Endothelial cell of umbilical vein (primary cell): ENCODE data around the gene CCNI. TPM values are rescaled to one million over a fixed set of nuclear protein-coding genes. Genes with fewer than 3 reads are reported as not detected.
"Not testable (repeated sequence)": the region's sequence is repeated elsewhere in the genome, so short reads cannot be mapped to it uniquely, and the experiment has no call there.

Experiments
- BruUV-seq: library from RNA; stranded (reverse); fragments of 400-500 nt; replicated peaks from 2 replicates; lab custom pipeline; 2021; lab: Mats Ljungman, UMichigan
- CTCF ChIA-PET: fragments of 300-600, 350-600 bp; sonication (Branson Sonifier 250); formaldehyde crosslinking; loops from one replicate; lab custom pipeline; 2021; ENCODE audit warnings: antibody characterized with exemption, inconsistent platforms; lab: Charles Lee
- POLR2A ChIA-PET: fragments of 300-600, 350-600 bp; sonication (Branson Sonifier 250); formaldehyde crosslinking; loops from one replicate; lab custom pipeline; 2021; ENCODE audit warnings: antibody characterized with exemption, inconsistent platforms; lab: Charles Lee
- DNase-seq: peaks from one replicate; pipeline ENCODE4 v3.0.0-alpha.2; 2011; ENCODE audit warnings: low read depth, low spot score
- FAIRE-seq: peaks from 2 replicates; lab custom pipeline; 2011; peaks lifted over from hg19 to GRCh38; lab: Jason Lieb, UNC
- H2AFZ ChIP-seq: 2 replicates; pipeline ENCODE4 v1.6.0; 2012; ENCODE audit warnings: low read depth, low read length, control low read depth, inconsistent platforms
- H3K27ac ChIP-seq: 2 replicates; pipeline ENCODE4 v1.5.1; 2011; ENCODE audit warnings: low read depth, mild to moderate bottlenecking, control low read depth, low read length, moderate library complexity; ENCODE audit not compliant: insufficient read depth
- H3K27me3 ChIP-seq, 2 experiments: 2 replicates each; pipeline versions ENCODE4 v1.6.0 to v1.6.1; 2011; ENCODE audit warnings: low read length in 2 of 2, mixed read lengths in 1 of 2; ENCODE audit not compliant: control insufficient read depth in 2 of 2, insufficient read depth in 2 of 2
- H3K36me3 ChIP-seq, 2 experiments: 2 replicates in 1 of 2; 3 replicates in 1 of 2; pipeline ENCODE4 v1.5.1; 2011; ENCODE audit warnings: low read length in 2 of 2, mild to moderate bottlenecking in 1 of 2, moderate library complexity in 1 of 2; ENCODE audit not compliant: control insufficient read depth in 2 of 2, insufficient read depth in 2 of 2; ENCODE audit errors: extremely low read depth in 1 of 2
- H3K4me1 ChIP-seq: 3 replicates; pipeline ENCODE4 v1.5.1; 2011; ENCODE audit warnings: mild to moderate bottlenecking, low read length; ENCODE audit not compliant: control insufficient read depth, insufficient read depth; ENCODE audit errors: extremely low read depth
- H3K4me2 ChIP-seq: 2 replicates; pipeline ENCODE4 v1.6.1; 2011; ENCODE audit warnings: low read length, control low read depth, mixed read lengths; ENCODE audit not compliant: insufficient read depth
- H3K4me3 ChIP-seq, 3 experiments: fragments of 200-600 bp in 1 of 3; sonication (generic), shearing (Covaris generic) in 1 of 3; replicated peaks in 1 of 3; 2 replicates each; pipeline ENCODE4 v1.5.1; 2011 to 2016; ENCODE audit warnings: control low read depth in 3 of 3, low read length in 3 of 3, mild to moderate bottlenecking in 2 of 3, inconsistent platforms in 1 of 3, low read depth in 1 of 3, moderate library complexity in 1 of 3; ENCODE audit not compliant: insufficient read depth in 1 of 3
- H3K79me2 ChIP-seq: 2 replicates; pipeline ENCODE4 v1.6.0; 2012; ENCODE audit warnings: low read length, inconsistent platforms; ENCODE audit not compliant: control insufficient read depth, insufficient read depth
- H3K9ac ChIP-seq: replicated peaks from 2 replicates; pipeline ENCODE3; 2011; ENCODE audit warnings: low read length, control low read depth; ENCODE audit not compliant: insufficient read depth; ENCODE audit errors: extremely low read depth
- H3K9me1 ChIP-seq: replicated peaks from 3 replicates; pipeline ENCODE4 v1.6.0; 2011; ENCODE audit warnings: mild to moderate bottlenecking, low read length; ENCODE audit not compliant: control insufficient read depth, insufficient read depth; ENCODE audit errors: extremely low read depth
- H3K9me3 ChIP-seq: replicated peaks from 2 replicates; pipeline ENCODE4 v1.5.1; 2012; ENCODE audit warnings: low read length, inconsistent platforms; ENCODE audit not compliant: control insufficient read depth, insufficient read depth
- H4K20me1 ChIP-seq: replicated peaks from 2 replicates; pipeline ENCODE3; 2011; ENCODE audit warnings: mild to moderate bottlenecking, low read length; ENCODE audit not compliant: control insufficient read depth, insufficient read depth; ENCODE audit errors: extremely low read depth
- EZH2 ChIP-seq: IDR thresholded peaks from 2 replicates; pipeline ENCODE4 v1.6.1; 2012; ENCODE audit warnings: borderline replicate concordance, low read depth, mild to moderate bottlenecking, moderate library complexity, low read length, inconsistent platforms; ENCODE audit not compliant: severe bottlenecking
- FOS ChIP-seq: IDR thresholded peaks from 2 replicates; pipeline ENCODE4 v1.6.1; 2011; ENCODE audit warnings: mild to moderate bottlenecking, low read length, moderate library complexity, borderline replicate concordance; ENCODE audit not compliant: insufficient read depth
- GATA2 ChIP-seq: IDR thresholded peaks from 2 replicates; pipeline ENCODE4 v1.7.0; 2011; ENCODE audit warnings: low read depth, mild to moderate bottlenecking, moderate library complexity, mixed read lengths, low read length; ENCODE audit not compliant: insufficient read length, insufficient read depth
- JUN ChIP-seq: IDR thresholded peaks from 2 replicates; pipeline ENCODE4 v1.6.1; 2011; ENCODE audit warnings: borderline replicate concordance, low read depth; ENCODE audit not compliant: insufficient read length, insufficient read depth
- MAX ChIP-seq: IDR thresholded peaks from 2 replicates; pipeline ENCODE4 v1.6.1; 2011; ENCODE audit not compliant: insufficient read depth, insufficient read length
- MYC ChIP-seq: IDR thresholded peaks from one replicate; pipeline ENCODE4 v1.6.1; 2011; ENCODE audit warnings: mild to moderate bottlenecking, low read depth, low read length
- POLR2A ChIP-seq: IDR thresholded peaks from 2 replicates; pipeline ENCODE4 v1.6.1; 2012; ENCODE audit warnings: low read depth, mild to moderate bottlenecking, control low read depth, low read length
- POLR2AphosphoS5 ChIP-seq: IDR thresholded peaks from 2 replicates; pipeline ENCODE4 v1.6.1; 2012; ENCODE audit warnings: low read depth, mild to moderate bottlenecking, control low read depth, low read length, moderate library complexity; ENCODE audit not compliant: insufficient read depth
- dilution Hi-C: fragments of 300-500 bp; cut with MboI; formaldehyde crosslinking; loops from one replicate; pipeline ENCODE4 v1.15.0; 2019; ENCODE audit warnings: low sequenced_read_pairs; ENCODE audit not compliant: extremely low pct_ligation_motif_present
- intact Hi-C: fragments of 100-400 bp; cut with micrococcal nuclease; formaldehyde crosslinking; loops from one replicate; pipeline ENCODE4 v1.10.0; 2022
- polyA plus RNA-seq, 4 experiments: library from polyadenylated mRNA; depleted of rRNA in 3 of 4; stranded (reverse) in 3 of 4; unstranded in 1 of 4; fragments of >200 nt; gene quantifications; 2 replicates each; pipeline versions ENCODE4 v1.2.1 to v1.2.3, GENCODE V29; 2011 to 2012; ENCODE audit warnings: missing spikeins in 1 of 4
- total RNA-seq: library from RNA; stranded (reverse); gene quantifications from 2 replicates; pipeline ENCODE4 v1.2.3, GENCODE V29; 2021
- TF ChIP-seq, protein P1 (sequence below), 2 donors: IDR thresholded peaks; 1 replicate in 1 of 2; 2 replicates in 1 of 2; pipeline ENCODE4 v1.5.1; 2011; ENCODE audit warnings: low read length in 2 of 2, mild to moderate bottlenecking in 2 of 2, moderate library complexity in 2 of 2, control low read depth in 1 of 2, inconsistent platforms in 1 of 2, low read depth in 1 of 2; ENCODE audit not compliant: insufficient read depth in 1 of 2; ENCODE audit errors: extremely low read depth in 1 of 2

CCNI gene
- total and polyA plus RNA-seq, 2 donors (not counting 3 experiments of a cell fraction or from before 2014, with no cell fraction given), result 88.6 to 212 TPM

- TF ChIP-seq JUN (no peak), MAX (no peak), EZH2 (no peak), GATA2 (no peak), POLR2AphosphoS5 (no peak), FOS (no peak), MYC (no peak), POLR2A (no peak)
- TF ChIP-seq, protein P1, sequence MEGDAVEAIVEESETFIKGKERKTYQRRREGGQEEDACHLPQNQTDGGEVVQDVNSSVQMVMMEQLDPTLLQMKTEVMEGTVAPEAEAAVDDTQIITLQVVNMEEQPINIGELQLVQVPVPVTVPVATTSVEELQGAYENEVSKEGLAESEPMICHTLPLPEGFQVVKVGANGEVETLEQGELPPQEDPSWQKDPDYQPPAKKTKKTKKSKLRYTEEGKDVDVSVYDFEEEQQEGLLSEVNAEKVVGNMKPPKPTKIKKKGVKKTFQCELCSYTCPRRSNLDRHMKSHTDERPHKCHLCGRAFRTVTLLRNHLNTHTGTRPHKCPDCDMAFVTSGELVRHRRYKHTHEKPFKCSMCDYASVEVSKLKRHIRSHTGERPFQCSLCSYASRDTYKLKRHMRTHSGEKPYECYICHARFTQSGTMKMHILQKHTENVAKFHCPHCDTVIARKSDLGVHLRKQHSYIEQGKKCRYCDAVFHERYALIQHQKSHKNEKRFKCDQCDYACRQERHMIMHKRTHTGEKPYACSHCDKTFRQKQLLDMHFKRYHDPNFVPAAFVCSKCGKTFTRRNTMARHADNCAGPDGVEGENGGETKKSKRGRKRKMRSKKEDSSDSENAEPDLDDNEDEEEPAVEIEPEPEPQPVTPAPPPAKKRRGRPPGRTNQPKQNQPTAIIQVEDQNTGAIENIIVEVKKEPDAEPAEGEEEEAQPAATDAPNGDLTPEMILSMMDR (IDR thresholded peaks at IDR 0.05; ENCODE audit: extremely low read depth in 1 of 2, insufficient read depth in 1 of 2, low read depth in 1 of 2, low read length in 2 of 2), result no peak
- Histone ChIP-seq H3K4me1 (peaks cover 8% of the 10 kb centered on the region), H3K27ac (no peak overlapping the region), H3K27me3 (no peaks in the 10 kb centered on the region), H3K4me2 (no peak overlapping the region), H3K9me3 (no peaks in the 10 kb centered on the region), H3K9ac (no peak overlapping the region), H4K20me1 (no peaks in the 10 kb centered on the region), H3K4me3 (no peak overlapping the region), H3K79me2 (no peaks in the 10 kb centered on the region), H3K9me1 (no peaks in the 10 kb centered on the region), H3K36me3 (peaks cover 16 to 22% of the 10 kb centered on the region in 2 experiments), H2AFZ (no peak overlapping the region)
- ChIA-PET CTCF (interaction anchor here (2.0 kb wide), 1 partner anchor 166 kb away, joined by 7 read pairs; no protein-coding TSS in a partner anchor), POLR2A (no interaction called here)
- FAIRE-seq (no peak), DNase-seq (no peak)
- dilution Hi-C loops, result no loop called here
- intact Hi-C loops, result no loop called here
- BruUV-seq, result no TSS peak
Measured at GRCh38 chr4:77037736-77038135, 38.1 kb downstream of the CCNI start.

DNA sequence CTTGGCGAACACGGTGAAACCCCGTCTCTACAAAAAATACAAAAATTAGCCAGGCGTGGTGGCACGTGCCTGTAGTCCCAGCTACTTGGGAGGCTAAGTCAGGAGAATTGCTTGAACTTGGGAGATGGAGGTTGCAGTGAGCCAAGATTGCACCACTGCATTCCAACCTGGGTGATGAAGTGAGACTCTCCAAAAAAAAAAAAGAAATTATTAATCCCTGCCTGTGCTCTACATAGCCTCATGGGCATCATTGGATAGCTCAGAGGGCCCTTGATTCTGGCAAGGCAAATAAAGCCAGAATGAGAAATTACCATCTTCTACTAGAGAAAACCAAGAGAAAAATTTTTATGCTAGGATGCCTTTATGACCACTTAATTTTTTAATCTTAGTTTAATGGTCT is 38.6 kb downstream of the CCNI start:
- H3K9me1 ChIP-seq, FAIRE-seq, intact Hi-C loops, H2AFZ ChIP-seq, POLR2A ChIA-PET, H3K4me1 ChIP-seq, H3K4me3 ChIP-seq, H3K27me3 ChIP-seq, H4K20me1 ChIP-seq, DNase-seq, H3K79me2 ChIP-seq, H3K9me3 ChIP-seq, H3K9ac ChIP-seq, H3K4me2 ChIP-seq, BruUV-seq, H3K27ac ChIP-seq, dilution Hi-C loops: not testable (repeated sequence)
- CTCF ChIA-PET, result interaction anchor here (2.0 kb wide), 1 partner anchor 166 kb away, joined by 7 read pairs; no protein-coding TSS in a partner anchor
- peaks cover 16 to 26% of the 10 kb centered on the region in 2 experiments for H3K36me3 ChIP-seq
